HT1080 (cell line): ENCODE measurements around the gene CYB561. TPM values are rescaled to one million over a fixed set of nuclear protein-coding genes. Genes with fewer than 3 reads are reported as not detected.

Experiments
- DNase-seq: peaks from one replicate; pipeline ENCODE4 v3.0.0-alpha.2; 2015; ENCODE audit warnings: low read depth
- polyA plus RNA-seq, 2 experiments: library from polyadenylated mRNA; depleted of rRNA; stranded (reverse); fragments of >200 nt; gene quantifications; 2 replicates each; pipeline ENCODE4 v1.2.3, GENCODE V29; 2015
- total RNA-seq: library from RNA; depleted of rRNA; stranded (reverse); fragments of >200 nt; shearing (Covaris generic); gene quantifications from 2 replicates; pipeline ENCODE4 v1.2.3, GENCODE V29; 2014; rRNA removed

CYB561 gene
- total RNA-seq, result 0.70 and 3.2 TPM in 2 replicates
- 4.5 and 4.9 TPM in 2 replicates for polyA plus RNA-seq (2015; cell fraction: cytosol; rRNA removed)
- 2.8 and 4.4 TPM in 2 replicates for polyA plus RNA-seq (2015; cell fraction: nucleus; rRNA removed)

- no peak for DNase-seq
Measured at GRCh38 chr17:63445954-63446752, at the start of gene CYB561. Gene CYB561 (minus strand): TSS chr17:63446306. CDS start chr17:63437547, 8,759 bp downstream.

GRCh38 chr17:63495491-63495890 lies 49.4 kb upstream of the CYB561 start:
- no peak for DNase-seq

GRCh38 chr17:63494300-63494928 lies 48.3 kb upstream of the CYB561 start:
- DNase-seq, result no peak

GRCh38 chr17:63493411-63493810 lies 47.3 kb upstream of the CYB561 start:
- no peak for DNase-seq

- DNase-seq, result no peak
Measured at GRCh38 chr17:63492940-63493339, 46.8 kb upstream of the CYB561 start.

- DNase-seq, result no peak
Measured at GRCh38 chr17:63491977-63492618, 46.0 kb upstream of the CYB561 start.

GRCh38 chr17:63491413-63491812 lies 45.3 kb upstream of the CYB561 start:
- DNase-seq, result no peak

GRCh38 chr17:63490858-63491400 lies 44.8 kb upstream of the CYB561 start:
- no peak for DNase-seq

GRCh38 chr17:63490329-63490728 lies 44.2 kb upstream of the CYB561 start:
- no peak for DNase-seq

- DNase-seq, result no peak
Measured at GRCh38 chr17:63489291-63489690, 43.2 kb upstream of the CYB561 start.

GRCh38 chr17:63488851-63489250 lies 42.7 kb upstream of the CYB561 start:
- DNase-seq, result no peak

GRCh38 chr17:63487014-63487339 lies 40.9 kb upstream of the CYB561 start:
- no peak for DNase-seq

GRCh38 chr17:63486317-63487013 lies 40.4 kb upstream of the CYB561 start:
- DNase-seq, result no peak

GRCh38 chr17:63483655-63484575 lies 37.8 kb upstream of the CYB561 start:
- DNase-seq, result no peak

- no peak for DNase-seq
Measured at GRCh38 chr17:63483038-63483437, 36.9 kb upstream of the CYB561 start.

GRCh38 chr17:63482509-63482908 lies 36.4 kb upstream of the CYB561 start:
- DNase-seq, result no peak

- DNase-seq, result no peak
Measured at GRCh38 chr17:63481488-63481870, 35.4 kb upstream of the CYB561 start.

GRCh38 chr17:63480826-63481487 lies 34.9 kb upstream of the CYB561 start:
- DNase-seq, result no peak

GRCh38 chr17:63480192-63480784 lies 34.2 kb upstream of the CYB561 start:
- no peak for DNase-seq
